ENCODE measurements around the gene RPS6KA1.
"Not testable (repeated sequence)": the region's sequence is repeated elsewhere in the genome, so short reads cannot be mapped to it uniquely, and the experiment has no call there.

The RPS6KA1 gene

DNA sequence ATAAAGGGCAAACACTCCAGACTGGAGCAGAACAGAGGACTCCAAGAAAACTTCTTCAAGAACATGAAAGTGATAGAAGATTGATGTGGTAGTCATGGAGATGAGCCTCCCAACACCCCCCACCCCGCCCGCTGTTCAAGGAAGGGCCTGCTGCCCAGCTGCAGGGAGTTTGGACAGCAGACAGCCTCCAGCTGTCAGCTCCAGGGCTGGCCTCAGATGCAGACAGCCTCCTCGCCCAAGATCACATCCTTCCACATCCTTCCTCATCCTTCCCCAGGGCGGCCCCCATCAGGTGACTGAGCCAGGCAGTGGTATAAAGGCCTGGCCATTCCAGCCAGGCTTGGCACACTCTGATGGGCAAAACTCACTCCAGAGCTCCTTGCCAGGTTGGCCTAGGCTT is 32.7 kb upstream of the RPS6KA1 start:
- DNase-seq (ENCODE audit: low read depth in 2 of 2), result peak in 1 of 2 donors; percentile 65
- H3K4me3 ChIP-seq (replicated peaks in 1 of 2; ENCODE audit: low read depth in 2 of 2, low read length in 2 of 2), result no peak overlapping the region
- TF ChIP-seq, protein P1, sequence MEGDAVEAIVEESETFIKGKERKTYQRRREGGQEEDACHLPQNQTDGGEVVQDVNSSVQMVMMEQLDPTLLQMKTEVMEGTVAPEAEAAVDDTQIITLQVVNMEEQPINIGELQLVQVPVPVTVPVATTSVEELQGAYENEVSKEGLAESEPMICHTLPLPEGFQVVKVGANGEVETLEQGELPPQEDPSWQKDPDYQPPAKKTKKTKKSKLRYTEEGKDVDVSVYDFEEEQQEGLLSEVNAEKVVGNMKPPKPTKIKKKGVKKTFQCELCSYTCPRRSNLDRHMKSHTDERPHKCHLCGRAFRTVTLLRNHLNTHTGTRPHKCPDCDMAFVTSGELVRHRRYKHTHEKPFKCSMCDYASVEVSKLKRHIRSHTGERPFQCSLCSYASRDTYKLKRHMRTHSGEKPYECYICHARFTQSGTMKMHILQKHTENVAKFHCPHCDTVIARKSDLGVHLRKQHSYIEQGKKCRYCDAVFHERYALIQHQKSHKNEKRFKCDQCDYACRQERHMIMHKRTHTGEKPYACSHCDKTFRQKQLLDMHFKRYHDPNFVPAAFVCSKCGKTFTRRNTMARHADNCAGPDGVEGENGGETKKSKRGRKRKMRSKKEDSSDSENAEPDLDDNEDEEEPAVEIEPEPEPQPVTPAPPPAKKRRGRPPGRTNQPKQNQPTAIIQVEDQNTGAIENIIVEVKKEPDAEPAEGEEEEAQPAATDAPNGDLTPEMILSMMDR (IDR thresholded peaks at IDR 0.05; ENCODE audit: low read depth, low read length), result no peak

DNA sequence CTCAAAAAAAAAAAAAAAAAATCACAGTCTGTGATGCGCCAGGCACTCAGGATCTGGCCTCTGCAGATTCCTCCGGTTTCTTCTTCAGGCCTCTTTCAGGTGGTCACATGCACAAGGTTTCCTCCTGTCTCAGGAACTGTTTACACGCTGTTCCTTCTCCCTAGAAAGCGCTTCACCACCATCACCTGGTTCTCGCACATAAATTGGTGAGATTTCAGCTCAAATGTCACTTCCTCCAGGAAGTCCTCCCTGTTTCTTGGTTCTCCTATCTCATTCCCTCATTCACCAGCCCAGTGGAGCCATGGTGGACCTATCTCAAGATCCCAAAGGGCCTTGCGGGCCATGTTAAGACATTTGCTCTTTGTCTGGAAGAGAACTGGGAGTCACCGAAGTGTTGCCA is 30.7 kb upstream of the RPS6KA1 start:
- no peak overlapping the region for H3K4me3 ChIP-seq (replicated peaks in 1 of 2; ENCODE audit: low read depth in 2 of 2, low read length in 2 of 2)
- no peak for DNase-seq (ENCODE audit: low read depth in 2 of 2)
- TF ChIP-seq, protein P1 (IDR thresholded peaks at IDR 0.05; ENCODE audit: low read depth, low read length), result no peak

DNA sequence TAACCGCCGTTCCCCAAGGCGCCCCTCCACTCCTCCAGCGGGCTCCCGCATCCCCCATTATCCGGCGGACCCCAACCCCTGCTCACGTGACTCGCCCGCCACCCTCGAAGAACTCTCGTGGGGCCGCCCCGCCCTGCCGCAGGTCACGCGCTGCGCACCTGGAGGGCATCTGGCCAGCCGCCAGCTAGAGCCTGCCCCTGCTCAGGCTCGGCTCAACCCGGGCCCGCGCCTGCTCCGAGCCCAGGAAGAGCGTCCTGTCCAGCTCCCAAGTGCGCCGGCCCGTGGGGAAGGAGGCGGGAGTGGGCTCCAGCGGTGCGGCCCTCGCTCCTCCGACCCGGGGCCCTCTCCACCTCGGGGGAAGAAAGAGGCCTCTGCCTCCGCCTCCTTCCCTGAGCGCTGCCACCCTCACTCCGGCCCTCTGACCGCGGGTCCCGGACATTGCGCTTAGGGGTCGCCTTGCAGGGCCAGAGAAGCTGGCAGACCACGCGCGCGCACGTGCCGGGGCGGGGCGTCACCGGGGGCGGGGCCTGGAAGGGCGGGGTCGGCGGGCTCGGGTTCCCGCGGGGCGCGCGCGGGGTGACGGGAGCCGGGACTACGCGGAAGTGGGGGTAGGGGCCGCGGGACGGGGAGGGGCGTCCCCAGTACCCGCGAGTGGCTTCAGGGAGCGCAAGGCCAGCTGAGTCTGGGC is 28.9 kb upstream of the RPS6KA1 start:
- DNase-seq (ENCODE audit: low read depth in 2 of 2), result peak; percentile 74 to 84
- TF ChIP-seq, protein P1 (IDR thresholded peaks at IDR 0.05; ENCODE audit: low read depth, low read length), result no peak
- H3K4me3 ChIP-seq (replicated peaks in 1 of 2; ENCODE audit: low read depth in 2 of 2, low read length in 2 of 2), result peak overlapping the region; percentile 70 to 71

DNA sequence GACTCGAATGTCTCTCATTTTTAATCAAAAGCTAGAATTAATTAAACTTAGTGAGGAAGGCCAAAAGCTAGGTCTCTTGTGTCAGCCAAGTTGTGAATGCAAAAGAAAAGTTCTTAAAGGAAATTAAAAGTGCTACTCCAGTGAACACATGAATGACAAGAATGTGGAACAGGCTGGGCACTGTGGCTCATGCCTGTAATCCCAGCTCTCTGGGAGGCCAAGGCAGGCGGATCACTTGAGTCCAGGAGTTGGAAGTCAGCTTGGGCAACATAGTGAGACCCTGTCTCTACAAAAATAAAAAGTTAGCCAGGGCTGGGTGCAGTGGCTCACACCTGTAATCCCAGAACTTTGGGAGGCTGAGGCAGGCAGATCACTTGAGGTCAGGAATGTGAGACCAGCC is 18.9 kb upstream of the RPS6KA1 start:
- DNase-seq (ENCODE audit: low read depth in 2 of 2); H3K4me3 ChIP-seq (replicated peaks in 1 of 2; ENCODE audit: low read depth in 2 of 2, low read length in 2 of 2): not testable (repeated sequence)

DNA sequence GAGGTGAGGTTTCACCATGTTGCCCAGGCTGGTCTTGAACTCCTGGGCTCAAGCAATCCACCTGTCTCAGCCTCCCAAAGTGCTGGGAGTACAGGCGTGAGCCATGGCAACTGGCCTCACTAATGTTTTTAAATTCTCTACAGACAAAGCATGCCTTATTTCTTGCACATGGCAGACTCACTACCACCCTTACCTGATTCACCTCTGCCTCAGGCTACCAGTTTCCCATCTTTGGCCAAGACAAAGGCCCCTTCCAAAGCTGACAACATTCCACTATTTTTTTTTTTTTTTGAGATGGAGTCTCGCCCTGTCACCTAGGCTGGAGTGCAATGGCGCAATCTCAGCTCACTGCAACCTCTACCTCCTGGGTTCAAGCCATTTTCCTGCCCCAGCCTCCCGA is 13.7 kb upstream of the RPS6KA1 start:
- DNase-seq (ENCODE audit: low read depth in 2 of 2); H3K4me3 ChIP-seq (replicated peaks in 1 of 2; ENCODE audit: low read depth in 2 of 2, low read length in 2 of 2): not testable (repeated sequence)

DNA sequence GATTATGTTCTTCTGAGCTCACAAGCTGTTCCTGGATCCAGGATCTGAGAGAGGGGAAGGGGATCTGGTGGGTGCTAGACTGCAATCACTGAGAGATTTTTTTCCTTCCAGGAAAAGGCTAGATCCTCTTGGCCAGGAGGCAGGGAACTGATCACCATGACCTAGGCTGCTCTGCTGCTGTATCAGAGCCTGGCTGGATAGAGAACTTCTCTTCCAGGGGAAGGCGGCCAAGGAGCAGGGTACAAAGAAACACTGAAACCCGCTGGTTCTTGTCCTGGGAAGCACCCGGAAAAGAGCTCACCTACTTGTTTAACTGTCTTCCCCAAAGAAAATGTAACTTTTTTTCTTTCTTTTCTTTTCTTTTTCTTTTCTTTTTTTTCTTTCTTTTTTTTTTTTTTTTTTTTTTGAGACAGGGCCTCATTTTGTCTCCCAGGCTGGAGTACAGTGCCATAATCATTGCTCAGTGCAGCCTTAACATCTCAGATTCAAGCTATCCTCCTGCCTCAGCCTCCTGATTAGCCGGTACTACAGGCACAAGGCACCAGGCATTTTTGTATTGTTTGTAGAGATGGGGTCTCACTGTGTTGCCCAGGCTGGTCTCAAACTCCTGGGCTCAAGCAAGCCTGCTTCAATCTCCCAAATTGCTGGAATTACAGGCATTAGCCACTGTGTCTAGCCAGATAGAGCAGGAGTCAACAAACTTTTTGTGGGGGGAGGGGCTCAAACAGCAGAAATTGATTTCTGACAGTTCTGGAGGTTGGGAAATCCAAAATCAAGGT is 12.4 kb upstream of the RPS6KA1 start:
- TF ChIP-seq, protein P1 (IDR thresholded peaks at IDR 0.05; ENCODE audit: low read depth, low read length), result no peak
- no peak overlapping the region for H3K4me3 ChIP-seq (replicated peaks in 1 of 2; ENCODE audit: low read depth in 2 of 2, low read length in 2 of 2)

DNA sequence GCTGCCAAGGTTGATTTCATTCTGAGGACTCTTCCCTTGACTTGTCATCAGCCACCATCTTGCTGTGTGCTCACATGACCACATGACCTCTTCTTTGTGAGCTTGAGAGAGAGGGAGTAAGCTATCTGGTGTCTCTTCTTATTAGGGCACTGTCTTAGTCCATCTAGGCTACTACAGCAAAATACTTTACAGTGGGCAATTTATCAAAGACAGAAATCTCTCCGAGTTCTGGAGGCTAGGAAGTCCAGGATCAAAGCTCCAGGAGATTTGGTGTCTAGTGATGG is 11.9 kb upstream of the RPS6KA1 start:
- no peak for DNase-seq (ENCODE audit: low read depth in 2 of 2)
- H3K4me3 ChIP-seq (replicated peaks in 1 of 2; ENCODE audit: low read depth in 2 of 2, low read length in 2 of 2), result no peak overlapping the region
- TF ChIP-seq, protein P1 (IDR thresholded peaks at IDR 0.05; ENCODE audit: low read depth, low read length), result no peak

More for the DNA sequence above, 12.4 kb upstream of the RPS6KA1 start:
- no peak for DNase-seq (ENCODE audit: low read depth in 2 of 2)

DNA sequence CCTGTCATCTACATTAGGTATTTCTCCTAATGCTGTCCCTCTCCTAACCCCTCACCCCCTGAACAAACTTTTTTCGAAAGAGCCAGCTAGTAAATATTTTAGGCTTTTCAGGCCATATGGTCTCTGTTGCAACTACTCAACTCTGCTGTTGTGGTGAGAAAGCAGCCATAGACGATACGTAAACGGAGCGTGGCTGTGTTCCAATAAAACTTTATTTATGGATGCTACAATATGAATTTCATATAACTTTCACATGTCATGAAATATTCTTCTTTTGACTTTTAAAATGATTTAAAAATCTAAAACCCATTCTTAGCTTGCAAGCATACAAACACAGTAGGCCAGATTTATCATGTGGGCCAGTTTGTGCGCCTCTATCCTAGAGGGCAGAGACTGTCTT is 11.2 kb upstream of the RPS6KA1 start:
- H3K4me3 ChIP-seq (replicated peaks in 1 of 2; ENCODE audit: low read depth in 2 of 2, low read length in 2 of 2), result no peak overlapping the region
- TF ChIP-seq, protein P1 (IDR thresholded peaks at IDR 0.05; ENCODE audit: low read depth, low read length), result no peak
- DNase-seq (ENCODE audit: low read depth in 2 of 2), result no peak

Data from cardiac fibroblast (primary cell).